ENCODE results near the gene COPS2. TPM values are rescaled to one million over a fixed set of nuclear protein-coding genes. Genes with fewer than 3 reads are reported as not detected.

The COPS2 gene
- total and polyA plus RNA-seq, 2 donors (not counting 1 experiment from before 2014, with no cell fraction given): 13.8 to 47.8 TPM

- Histone ChIP-seq H3K4me2 (replicated peaks; ENCODE audit: low read depth, low read length, poor library complexity, severe bottlenecking) (no peak overlapping the region), H3K36me3 (replicated peaks in 1 of 2; ENCODE audit: control extremely low read depth in 1 of 2, control insufficient read depth in 1 of 2, extremely low read depth in 1 of 2, insufficient read depth in 2 of 2, low read length in 1 of 2) (peaks cover 11 to 41% of the 10 kb centered on the region in 2 experiments), H3K4me3 (ENCODE audit: control extremely low read depth in 1 of 5, extremely low read depth in 1 of 5, insufficient read depth in 1 of 5, low read depth in 2 of 5, low read length in 4 of 5) (no peak overlapping the region), H4K20me1 (ENCODE audit: control insufficient read depth, insufficient read depth, low read length, poor library complexity, severe bottlenecking) (peaks cover 54% of the 10 kb centered on the region), H2AFZ (ENCODE audit: insufficient read depth, low read depth, low read length, poor library complexity, severe bottlenecking) (no peak overlapping the region), H3K27me3 (replicated peaks in 1 of 4; ENCODE audit: control extremely low read depth in 1 of 4, control insufficient read depth in 3 of 4, insufficient read depth in 4 of 4, low read length in 3 of 4) (no peaks in the 10 kb centered on the region), H3K9me3 (ENCODE audit: control extremely low read depth in 1 of 3, control insufficient read depth in 2 of 3, insufficient read depth in 1 of 3, low read length in 2 of 3) (no peaks in the 10 kb centered on the region), H3K9ac (ENCODE audit: low read length) (no peak overlapping the region), H3K4me1 (ENCODE audit: control insufficient read depth in 2 of 2, insufficient read depth in 2 of 2, low read length in 2 of 2) (peaks cover 5 to 14% of the 10 kb centered on the region in 2 donors), H3K27ac (ENCODE audit: low read length in 2 of 2) (peak overlapping the region in 1 of 2 donors; percentile 12), H3K79me2 (ENCODE audit: control insufficient read depth, insufficient read depth, low read length) (peaks cover 72% of the 10 kb centered on the region)
- ChIA-PET POLR2A (no interaction called here), CTCF (interaction anchor here (0.7 to 4.8 kb wide), 26 partner anchors 8 to 999 kb away, joined by 3 to 45 read pairs (median 4); partner anchors contain the start of genes COPS2, EID1 and SECISBP2L)
- Mint-ChIP-seq H3K27me3 (no peaks in the 10 kb centered on the region), H3K4me3 (no peak overlapping the region), H3K4me1 (peaks cover 36% of the 10 kb centered on the region), H3K27ac (no peak overlapping the region), H3K9me3 (ENCODE audit: insufficient read depth) (no peaks in the 10 kb centered on the region)
- no CpG with 5 or more reads among the region's 3 CpGs for WGBS (ENCODE audit: insufficient coverage)
- no peak for ATAC-seq (ENCODE audit: low read depth)
- no peak for TF ChIP-seq EZH2 (IDR thresholded peaks at IDR 0.05; ENCODE audit: borderline replicate concordance, insufficient read depth, low read depth, low read length, poor library complexity, severe bottlenecking)
- TF ChIP-seq, protein P1, sequence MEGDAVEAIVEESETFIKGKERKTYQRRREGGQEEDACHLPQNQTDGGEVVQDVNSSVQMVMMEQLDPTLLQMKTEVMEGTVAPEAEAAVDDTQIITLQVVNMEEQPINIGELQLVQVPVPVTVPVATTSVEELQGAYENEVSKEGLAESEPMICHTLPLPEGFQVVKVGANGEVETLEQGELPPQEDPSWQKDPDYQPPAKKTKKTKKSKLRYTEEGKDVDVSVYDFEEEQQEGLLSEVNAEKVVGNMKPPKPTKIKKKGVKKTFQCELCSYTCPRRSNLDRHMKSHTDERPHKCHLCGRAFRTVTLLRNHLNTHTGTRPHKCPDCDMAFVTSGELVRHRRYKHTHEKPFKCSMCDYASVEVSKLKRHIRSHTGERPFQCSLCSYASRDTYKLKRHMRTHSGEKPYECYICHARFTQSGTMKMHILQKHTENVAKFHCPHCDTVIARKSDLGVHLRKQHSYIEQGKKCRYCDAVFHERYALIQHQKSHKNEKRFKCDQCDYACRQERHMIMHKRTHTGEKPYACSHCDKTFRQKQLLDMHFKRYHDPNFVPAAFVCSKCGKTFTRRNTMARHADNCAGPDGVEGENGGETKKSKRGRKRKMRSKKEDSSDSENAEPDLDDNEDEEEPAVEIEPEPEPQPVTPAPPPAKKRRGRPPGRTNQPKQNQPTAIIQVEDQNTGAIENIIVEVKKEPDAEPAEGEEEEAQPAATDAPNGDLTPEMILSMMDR (IDR thresholded peaks at IDR 0.05): peak; percentile 70
- peak; percentile 53 for DNase-seq
- intact Hi-C loops (cut with micrococcal nuclease): loop anchor here (1.0 to 10.0 kb wide), 4 partner anchors 99 to 999 kb away; partner anchors contain the start of gene SECISBP2L
These were observed 9.5 kb downstream of the COPS2 start for GRCh38 chr15:49145651-49146609.

GRCh38 chr15:49137861-49138260, 17.5 kb downstream of the COPS2 start:
- Mint-ChIP-seq H3K4me1 (no peaks in the 10 kb centered on the region), H3K27me3 (no peaks in the 10 kb centered on the region), H3K27ac (no peak overlapping the region), H3K4me3 (no peak overlapping the region), H3K9me3 (ENCODE audit: insufficient read depth) (no peaks in the 10 kb centered on the region)
- H3K4me2 ChIP-seq (replicated peaks; ENCODE audit: low read depth, low read length, poor library complexity, severe bottlenecking): no peak overlapping the region
- intact Hi-C loops (cut with micrococcal nuclease): no loop called here
- WGBS (ENCODE audit: insufficient coverage): no CpG with 5 or more reads among the region's 2 CpGs
- H2AFZ ChIP-seq (ENCODE audit: insufficient read depth, low read depth, low read length, poor library complexity, severe bottlenecking): no peak overlapping the region
- no peak overlapping the region for H3K27ac ChIP-seq (ENCODE audit: low read length in 2 of 2)
- H3K4me1 ChIP-seq (ENCODE audit: control insufficient read depth in 2 of 2, insufficient read depth in 2 of 2, low read length in 2 of 2): no peaks in the 10 kb centered on the region
- CTCF ChIA-PET: interaction anchor here (0.6 to 2.2 kb wide), 5 partner anchors 8 to 276 kb away, joined by 3 to 6 read pairs (median 4); no protein-coding TSS in a partner anchor
- peaks cover 10% of the 10 kb centered on the region for H4K20me1 ChIP-seq (ENCODE audit: control insufficient read depth, insufficient read depth, low read length, poor library complexity, severe bottlenecking)
- H3K9me3 ChIP-seq (ENCODE audit: control extremely low read depth in 1 of 3, control insufficient read depth in 2 of 3, insufficient read depth in 1 of 3, low read length in 2 of 3): no peaks in the 10 kb centered on the region
- ATAC-seq (ENCODE audit: low read depth) (no peak), DNase-seq (no peak)
- POLR2A ChIA-PET: no interaction called here
- peaks cover 35 to 79% of the 10 kb centered on the region in 2 experiments for H3K36me3 ChIP-seq (replicated peaks in 1 of 2; ENCODE audit: control extremely low read depth in 1 of 2, control insufficient read depth in 1 of 2, extremely low read depth in 1 of 2, insufficient read depth in 2 of 2, low read length in 1 of 2)
- H3K79me2 ChIP-seq (ENCODE audit: control insufficient read depth, insufficient read depth, low read length): peaks cover 4% of the 10 kb centered on the region
- TF ChIP-seq, protein P1 (IDR thresholded peaks at IDR 0.05): no peak
- no peak for TF ChIP-seq EZH2 (IDR thresholded peaks at IDR 0.05; ENCODE audit: borderline replicate concordance, insufficient read depth, low read depth, low read length, poor library complexity, severe bottlenecking)
- H3K27me3 ChIP-seq (replicated peaks in 1 of 4; ENCODE audit: control extremely low read depth in 1 of 4, control insufficient read depth in 3 of 4, insufficient read depth in 4 of 4, low read length in 3 of 4): no peaks in the 10 kb centered on the region
- H3K4me3 ChIP-seq (ENCODE audit: control extremely low read depth in 1 of 5, extremely low read depth in 1 of 5, insufficient read depth in 1 of 5, low read depth in 2 of 5, low read length in 4 of 5): no peak overlapping the region
- no peak overlapping the region for H3K9ac ChIP-seq (ENCODE audit: low read length)

Measured in B cell (primary cell).